Measurements from ENCODE around the gene TRIM24. TPM values are rescaled to one million over a fixed set of nuclear protein-coding genes. Genes with fewer than 3 reads are reported as not detected.

The TRIM24 gene
- total RNA-seq, 1 donor from 2014 or later: 23.9 TPM

DNA sequence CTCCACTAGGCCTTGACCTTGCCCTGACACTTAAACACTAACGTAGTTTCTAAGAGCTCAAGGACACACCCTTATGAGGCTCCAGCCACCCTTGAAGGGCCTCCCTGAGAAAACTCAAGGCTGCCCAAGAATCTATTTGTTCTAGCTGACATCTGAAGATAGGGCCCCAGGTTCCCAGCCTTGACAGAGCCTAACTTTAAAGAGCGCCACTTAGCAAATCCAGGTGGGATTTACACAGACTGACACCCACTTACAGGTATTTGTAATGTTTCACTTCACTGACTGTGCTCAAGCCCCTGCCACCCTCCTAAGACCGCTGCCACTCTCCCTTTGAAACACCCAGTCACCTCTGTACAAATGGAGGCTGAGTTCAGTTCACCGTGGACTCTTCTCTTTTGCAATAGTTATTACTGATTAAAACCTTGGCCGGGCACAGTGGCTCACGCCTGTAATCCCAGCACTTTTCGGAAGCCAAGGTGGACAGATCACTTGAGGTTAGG lies 150.7 kb downstream of the TRIM24 start:
- peak; percentile 91 for ATAC-seq

DNA sequence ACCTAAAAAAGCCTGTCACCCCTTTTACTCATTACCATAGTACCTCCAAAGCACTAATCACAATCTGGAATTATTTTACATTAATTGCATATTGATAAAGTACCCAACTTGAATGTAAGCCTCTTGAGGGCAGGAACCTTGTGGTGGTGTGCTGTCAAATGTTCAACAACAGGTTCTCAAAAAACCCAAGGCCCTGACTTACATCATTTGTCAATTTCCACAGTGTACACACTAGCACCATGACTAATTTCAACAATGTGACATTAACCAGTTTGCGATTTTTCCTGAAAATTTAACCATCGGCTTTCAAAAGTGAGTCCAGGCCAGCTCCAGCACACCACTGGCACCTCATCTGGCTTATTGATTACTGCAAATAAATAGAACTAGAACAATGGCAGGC lies 153.6 kb downstream of the TRIM24 start:
- DNase-seq (no peak), ATAC-seq (no peak)
- Histone ChIP-seq H3K9me3 (no peaks in the 10 kb centered on the region), H3K4me3 (no peak overlapping the region), H3K27ac (no peak overlapping the region), H3K4me1 (no peaks in the 10 kb centered on the region), H3K27me3 (no peaks in the 10 kb centered on the region), H3K36me3 (no peaks in the 10 kb centered on the region)
- intact Hi-C loops (cut with DNase I): no loop called here
- TF ChIP-seq, protein P1, sequence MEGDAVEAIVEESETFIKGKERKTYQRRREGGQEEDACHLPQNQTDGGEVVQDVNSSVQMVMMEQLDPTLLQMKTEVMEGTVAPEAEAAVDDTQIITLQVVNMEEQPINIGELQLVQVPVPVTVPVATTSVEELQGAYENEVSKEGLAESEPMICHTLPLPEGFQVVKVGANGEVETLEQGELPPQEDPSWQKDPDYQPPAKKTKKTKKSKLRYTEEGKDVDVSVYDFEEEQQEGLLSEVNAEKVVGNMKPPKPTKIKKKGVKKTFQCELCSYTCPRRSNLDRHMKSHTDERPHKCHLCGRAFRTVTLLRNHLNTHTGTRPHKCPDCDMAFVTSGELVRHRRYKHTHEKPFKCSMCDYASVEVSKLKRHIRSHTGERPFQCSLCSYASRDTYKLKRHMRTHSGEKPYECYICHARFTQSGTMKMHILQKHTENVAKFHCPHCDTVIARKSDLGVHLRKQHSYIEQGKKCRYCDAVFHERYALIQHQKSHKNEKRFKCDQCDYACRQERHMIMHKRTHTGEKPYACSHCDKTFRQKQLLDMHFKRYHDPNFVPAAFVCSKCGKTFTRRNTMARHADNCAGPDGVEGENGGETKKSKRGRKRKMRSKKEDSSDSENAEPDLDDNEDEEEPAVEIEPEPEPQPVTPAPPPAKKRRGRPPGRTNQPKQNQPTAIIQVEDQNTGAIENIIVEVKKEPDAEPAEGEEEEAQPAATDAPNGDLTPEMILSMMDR (IDR thresholded peaks at IDR 0.05): no peak

More for the DNA sequence above, 150.7 kb downstream of the TRIM24 start:
- no peaks in the 10 kb centered on the region for H3K9me3 ChIP-seq
- no peaks in the 10 kb centered on the region for H3K4me1 ChIP-seq
- H3K36me3 ChIP-seq: no peaks in the 10 kb centered on the region
- no peak for DNase-seq
- TF ChIP-seq, protein P1 (IDR thresholded peaks at IDR 0.05): no peak
- H3K27ac ChIP-seq: no peak overlapping the region
- H3K4me3 ChIP-seq: no peak overlapping the region
- intact Hi-C loops (cut with DNase I): no loop called here
- H3K27me3 ChIP-seq: no peaks in the 10 kb centered on the region

DNA sequence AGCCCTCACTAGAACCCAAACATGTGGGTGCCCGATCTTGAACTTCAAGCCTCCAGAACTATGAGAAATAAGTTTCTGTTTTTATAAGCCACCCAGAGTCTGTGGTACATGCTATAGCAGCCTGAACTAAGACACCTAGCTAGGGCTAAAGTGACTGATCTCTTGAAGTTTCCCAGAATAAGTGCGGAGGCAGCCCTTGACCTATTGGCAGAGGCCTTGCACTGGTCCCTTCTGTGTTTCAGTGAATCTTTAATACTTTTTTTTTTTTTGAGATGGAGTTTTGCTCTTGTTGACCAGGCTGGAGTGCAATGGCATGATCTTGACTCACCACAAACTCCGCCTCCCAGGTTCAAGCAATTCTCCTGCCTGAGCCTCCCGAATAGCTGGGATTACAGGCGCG lies 156.0 kb downstream of the TRIM24 start:
- H3K36me3 ChIP-seq: no peaks in the 10 kb centered on the region
- no peaks in the 10 kb centered on the region for H3K4me1 ChIP-seq
- ATAC-seq (peak; percentile 55), DNase-seq (no peak)
- intact Hi-C loops (cut with DNase I): no loop called here
- no peak overlapping the region for H3K4me3 ChIP-seq
- TF ChIP-seq, protein P1 (IDR thresholded peaks at IDR 0.05): no peak
- H3K9me3 ChIP-seq: no peaks in the 10 kb centered on the region
- H3K27me3 ChIP-seq: no peaks in the 10 kb centered on the region
- H3K27ac ChIP-seq: no peak overlapping the region

DNA sequence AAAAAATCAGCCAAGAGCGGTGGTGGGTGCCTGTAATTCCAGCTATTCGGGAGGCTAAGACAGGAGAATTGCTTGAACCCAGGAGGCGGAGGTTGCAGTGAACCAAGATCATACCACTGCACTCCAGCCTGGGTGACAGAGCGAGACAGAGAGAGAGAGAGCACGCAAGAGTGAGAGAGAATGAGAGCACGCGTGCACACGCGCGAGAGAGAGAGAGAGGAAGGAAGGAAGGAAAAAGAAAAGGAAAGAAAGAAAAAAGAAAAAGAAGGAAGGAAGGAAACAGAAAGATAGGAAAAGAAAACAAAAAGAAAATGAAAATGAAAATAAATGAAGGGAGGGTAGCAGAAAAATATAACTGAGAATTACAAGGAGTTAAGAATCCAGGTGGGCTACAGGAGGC lies 158.4 kb downstream of the TRIM24 start:
- no peak overlapping the region for H3K4me3 ChIP-seq
- H3K36me3 ChIP-seq: no peaks in the 10 kb centered on the region
- no peak overlapping the region for H3K27ac ChIP-seq
- intact Hi-C loops (cut with DNase I): no loop called here
- TF ChIP-seq, protein P1 (IDR thresholded peaks at IDR 0.05): no peak
- H3K9me3 ChIP-seq: no peaks in the 10 kb centered on the region
- ATAC-seq: no peak
- H3K4me1 ChIP-seq: no peaks in the 10 kb centered on the region
- no peaks in the 10 kb centered on the region for H3K27me3 ChIP-seq
- DNase-seq: no peak

DNA sequence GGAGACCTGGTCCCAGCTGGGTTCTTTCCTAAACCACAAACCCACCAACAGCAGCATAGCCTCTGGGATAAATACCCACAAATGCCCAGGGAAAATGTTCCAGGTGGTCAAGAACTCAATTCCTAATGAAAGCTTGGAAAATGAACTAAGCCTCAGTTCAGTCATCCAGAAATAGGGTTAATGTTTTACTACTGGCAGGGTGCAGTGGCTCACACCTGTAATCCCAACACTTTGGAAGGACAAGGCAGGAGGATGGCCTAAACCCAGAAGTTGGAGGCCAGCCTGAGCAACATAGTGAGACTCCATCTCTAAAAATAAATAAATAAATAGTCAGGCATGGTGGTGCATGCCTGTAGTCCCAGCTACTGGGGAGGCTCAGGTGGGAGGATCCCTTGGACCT lies 158.9 kb downstream of the TRIM24 start:
- TF ChIP-seq, protein P1 (IDR thresholded peaks at IDR 0.05): no peak
- no peak overlapping the region for H3K4me3 ChIP-seq
- intact Hi-C loops (cut with DNase I): no loop called here
- DNase-seq: no peak
- no peaks in the 10 kb centered on the region for H3K27me3 ChIP-seq
- no peak overlapping the region for H3K27ac ChIP-seq
- no peaks in the 10 kb centered on the region for H3K9me3 ChIP-seq
- no peaks in the 10 kb centered on the region for H3K4me1 ChIP-seq
- H3K36me3 ChIP-seq: no peaks in the 10 kb centered on the region
- no peak for ATAC-seq

DNA sequence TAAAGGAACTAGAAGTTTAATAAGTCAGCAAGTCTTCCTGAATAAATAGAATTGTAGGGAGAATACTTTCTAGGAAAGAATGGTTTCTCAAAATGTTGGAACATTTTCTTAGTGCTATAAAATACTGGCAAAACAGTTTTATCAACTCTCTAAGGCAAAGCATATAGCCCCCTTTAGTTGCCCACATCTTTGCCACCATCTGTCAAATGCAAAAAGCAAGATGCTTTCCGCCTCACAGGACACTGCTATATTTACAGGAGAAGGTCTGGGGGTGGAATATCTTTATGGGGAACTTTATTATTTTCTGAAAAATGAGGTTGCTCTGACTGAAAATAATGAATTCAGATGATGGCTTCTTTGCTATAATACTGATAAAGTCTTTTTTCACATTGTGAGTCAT lies 162.8 kb downstream of the TRIM24 start:
- H3K4me3 ChIP-seq: no peak overlapping the region
- ATAC-seq: no peak
- DNase-seq: no peak
- no peak overlapping the region for H3K27ac ChIP-seq
- intact Hi-C loops (cut with DNase I): no loop called here
- peaks cover 12% of the 10 kb centered on the region for H3K4me1 ChIP-seq
- TF ChIP-seq, protein P1 (IDR thresholded peaks at IDR 0.05): no peak
- no peaks in the 10 kb centered on the region for H3K9me3 ChIP-seq
- no peaks in the 10 kb centered on the region for H3K36me3 ChIP-seq
- H3K27me3 ChIP-seq: no peaks in the 10 kb centered on the region
